ENCODE data around the gene STXBP1.

The STXBP1 gene

GRCh38 chr9:127694890-127695720, 83.0 kb downstream of the STXBP1 start:
- DNase-seq: no peak

GRCh38 chr9:127697575-127697974, 85.5 kb downstream of the STXBP1 start:
- no peak for DNase-seq

- DNase-seq: no peak
These were observed 86.3 kb downstream of the STXBP1 start for GRCh38 chr9:127698386-127698785.

GRCh38 chr9:127698985-127699670, 87.1 kb downstream of the STXBP1 start:
- peak; percentile 90 to 93 for DNase-seq

GRCh38 chr9:127700140-127700539, 88.1 kb downstream of the STXBP1 start:
- no peak for DNase-seq

- no peak for DNase-seq
These were observed 88.6 kb downstream of the STXBP1 start for GRCh38 chr9:127700594-127701255.

GRCh38 chr9:127703289-127703946, 91.3 kb downstream of the STXBP1 start:
- DNase-seq: no peak

- no peak for DNase-seq
These were observed 93.7 kb downstream of the STXBP1 start for GRCh38 chr9:127705577-127706379.

GRCh38 chr9:127706836-127707241, 94.8 kb downstream of the STXBP1 start, which contains the start of gene CFAP157:
CFAP157 (plus strand) TSS chr9:127706988; CDS start chr9:127707032, 44 bp downstream.
- DNase-seq: no peak

- peak; percentile 41 to 55 for DNase-seq
These were observed 95.7 kb downstream of the STXBP1 start for GRCh38 chr9:127707766-127708165.

GRCh38 chr9:127708952-127709587, 97.0 kb downstream of the STXBP1 start:
- DNase-seq: no peak

- no peak for DNase-seq
These were observed 98.2 kb downstream of the STXBP1 start for GRCh38 chr9:127710204-127710783.

GRCh38 chr9:127711226-127711701, 99.2 kb downstream of the STXBP1 start:
- DNase-seq: peak in 1 of 2 experiments; percentile 37

GRCh38 chr9:127711831-127712274, 99.8 kb downstream of the STXBP1 start:
- DNase-seq: no peak

- DNase-seq: no peak
These were observed 100.3 kb downstream of the STXBP1 start for GRCh38 chr9:127712371-127712770.

GRCh38 chr9:127712867-127713266, 100.8 kb downstream of the STXBP1 start:
- no peak for DNase-seq

GRCh38 chr9:127714020-127714750, 102.1 kb downstream of the STXBP1 start:
- no peak for DNase-seq

- peak in 1 of 2 experiments; percentile 28 for DNase-seq
These were observed 102.9 kb downstream of the STXBP1 start for GRCh38 chr9:127714951-127715469.

- DNase-seq: peak; percentile 98
These were observed 103.6 kb downstream of the STXBP1 start, which contains the start of the genes PTRH1 and TTC16 for GRCh38 chr9:127715470-127716337. PTRH1 (minus strand) TSS chr9:127715663; CDS start chr9:127715639, 24 bp downstream. TTC16 (plus strand) TSS chr9:127716079; CDS start chr9:127716146, 67 bp downstream.

Data from activated T-cell treated with anti-CD3 and anti-CD28 coated beads, Interleukin-2, amount 50 U/mL, for 48 hours (primary cell).